ENCODE measurements around the gene SHANK1. TPM values are rescaled to one million over a fixed set of nuclear protein-coding genes. Genes with fewer than 3 reads are reported as not detected.
"Not testable (repeated sequence)": the region's sequence is repeated elsewhere in the genome, so short reads cannot be mapped to it uniquely, and the experiment has no call there.

Gene SHANK1
- total RNA-seq: 11.9 to 14.0 TPM (median 13.5 TPM) in 3 replicates

GRCh38 chr19:50719566-50719965 is at the start of gene SHANK1:
Gene SHANK1 (minus strand): TSS chr19:50719802. CDS start chr19:50716919, 2,883 bp downstream.
- H3K4me3 Mint-ChIP-seq: peak within 1 kb of the TSS; percentile 56
- peaks cover 81% of the 10 kb centered on the region for H3K27me3 Mint-ChIP-seq (ENCODE audit: low read depth)
- H3K36me3 Mint-ChIP-seq: no peaks in the 10 kb centered on the region
- TF ChIP-seq, protein P1, sequence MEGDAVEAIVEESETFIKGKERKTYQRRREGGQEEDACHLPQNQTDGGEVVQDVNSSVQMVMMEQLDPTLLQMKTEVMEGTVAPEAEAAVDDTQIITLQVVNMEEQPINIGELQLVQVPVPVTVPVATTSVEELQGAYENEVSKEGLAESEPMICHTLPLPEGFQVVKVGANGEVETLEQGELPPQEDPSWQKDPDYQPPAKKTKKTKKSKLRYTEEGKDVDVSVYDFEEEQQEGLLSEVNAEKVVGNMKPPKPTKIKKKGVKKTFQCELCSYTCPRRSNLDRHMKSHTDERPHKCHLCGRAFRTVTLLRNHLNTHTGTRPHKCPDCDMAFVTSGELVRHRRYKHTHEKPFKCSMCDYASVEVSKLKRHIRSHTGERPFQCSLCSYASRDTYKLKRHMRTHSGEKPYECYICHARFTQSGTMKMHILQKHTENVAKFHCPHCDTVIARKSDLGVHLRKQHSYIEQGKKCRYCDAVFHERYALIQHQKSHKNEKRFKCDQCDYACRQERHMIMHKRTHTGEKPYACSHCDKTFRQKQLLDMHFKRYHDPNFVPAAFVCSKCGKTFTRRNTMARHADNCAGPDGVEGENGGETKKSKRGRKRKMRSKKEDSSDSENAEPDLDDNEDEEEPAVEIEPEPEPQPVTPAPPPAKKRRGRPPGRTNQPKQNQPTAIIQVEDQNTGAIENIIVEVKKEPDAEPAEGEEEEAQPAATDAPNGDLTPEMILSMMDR (IDR thresholded peaks at IDR 0.05; ENCODE audit: unreplicated experiment): no peak
- no peaks in the 10 kb centered on the region for H3K9me3 Mint-ChIP-seq
- H3K27ac Mint-ChIP-seq: no peak within 1 kb of the TSS
- H3K4me1 Mint-ChIP-seq: peaks cover 33% of the 10 kb centered on the region
- DNase-seq (ENCODE audit: low spot score in 2 of 2, unreplicated experiment in 2 of 2): no peak

- Mint-ChIP-seq H3K9me3 (no peaks in the 10 kb centered on the region), H3K4me3 (no peak overlapping the region), H3K36me3 (no peaks in the 10 kb centered on the region), H3K27ac (no peak overlapping the region), H3K27me3 (ENCODE audit: low read depth) (peaks cover 28% of the 10 kb centered on the region), H3K4me1 (no peaks in the 10 kb centered on the region)
- DNase-seq (ENCODE audit: low spot score in 2 of 2, unreplicated experiment in 2 of 2): no peak
- TF ChIP-seq, protein P1 (IDR thresholded peaks at IDR 0.05; ENCODE audit: unreplicated experiment): no peak
Measured at GRCh38 chr19:50768277-50768676, 48.7 kb upstream of the SHANK1 start.

DNA sequence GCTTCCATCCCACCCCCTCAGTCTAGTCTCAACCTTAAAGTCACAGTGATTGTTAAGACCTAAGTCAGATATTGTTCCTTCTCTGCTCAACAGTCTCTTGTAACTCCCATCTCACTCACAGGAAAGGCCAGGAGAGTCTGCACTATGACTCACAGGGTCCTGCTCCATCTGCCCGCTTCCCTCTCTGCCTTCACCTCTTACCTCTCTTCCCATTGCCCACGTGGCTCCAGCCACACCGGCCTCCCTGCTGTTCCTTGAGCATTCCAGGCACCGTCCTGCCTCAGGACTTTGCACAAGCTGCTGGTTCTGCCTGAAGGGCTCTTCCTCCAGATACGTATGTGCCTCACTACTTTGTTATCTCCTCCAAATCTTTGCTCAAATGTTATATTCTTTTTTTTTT is 47.7 kb upstream of the SHANK1 start:
- not testable (repeated sequence) for DNase-seq (ENCODE audit: low spot score in 2 of 2, unreplicated experiment in 2 of 2); H3K9me3 Mint-ChIP-seq; H3K4me1 Mint-ChIP-seq; H3K27ac Mint-ChIP-seq; H3K36me3 Mint-ChIP-seq; H3K4me3 Mint-ChIP-seq
- H3K27me3 Mint-ChIP-seq (ENCODE audit: low read depth): peaks cover 28% of the 10 kb centered on the region

DNA sequence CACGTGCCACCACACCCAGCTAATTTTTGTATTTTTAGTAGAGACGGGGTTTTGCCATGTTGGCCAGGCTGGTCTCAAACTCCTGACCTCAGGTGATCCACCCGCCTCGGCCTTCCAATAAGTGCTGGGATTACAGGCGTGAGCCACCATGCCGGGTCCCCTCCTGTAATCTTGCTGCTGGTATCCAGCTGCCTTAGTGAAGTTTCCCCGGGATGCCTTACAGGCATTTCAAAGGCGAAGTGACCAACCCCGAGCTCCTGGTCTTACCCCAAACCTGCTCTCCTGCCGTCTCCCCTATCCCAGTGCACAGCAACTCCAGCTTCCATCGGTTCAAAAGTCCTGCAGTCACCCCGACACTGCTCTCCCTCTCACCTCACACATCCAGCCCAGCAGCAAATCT is 47.1 kb upstream of the SHANK1 start:
- H3K4me1 Mint-ChIP-seq; DNase-seq (ENCODE audit: low spot score in 2 of 2, unreplicated experiment in 2 of 2); H3K9me3 Mint-ChIP-seq; H3K36me3 Mint-ChIP-seq; H3K4me3 Mint-ChIP-seq; H3K27ac Mint-ChIP-seq: not testable (repeated sequence)
- peaks cover 28% of the 10 kb centered on the region for H3K27me3 Mint-ChIP-seq (ENCODE audit: low read depth)

- no peak overlapping the region for H3K4me3 Mint-ChIP-seq
- no peak overlapping the region for H3K27ac Mint-ChIP-seq
- H3K9me3 Mint-ChIP-seq: peaks cover 3% of the 10 kb centered on the region
- no peak for DNase-seq (ENCODE audit: low spot score in 2 of 2, unreplicated experiment in 2 of 2)
- no peaks in the 10 kb centered on the region for H3K36me3 Mint-ChIP-seq
- no peaks in the 10 kb centered on the region for H3K4me1 Mint-ChIP-seq
- TF ChIP-seq, protein P1 (IDR thresholded peaks at IDR 0.05; ENCODE audit: unreplicated experiment): no peak
- H3K27me3 Mint-ChIP-seq (ENCODE audit: low read depth): peaks cover 28% of the 10 kb centered on the region
Measured at GRCh38 chr19:50764409-50764808, 44.8 kb upstream of the SHANK1 start.

GRCh38 chr19:50763521-50763920 is 43.9 kb upstream of the SHANK1 start:
- not testable (repeated sequence) for H3K36me3 Mint-ChIP-seq; H3K27ac Mint-ChIP-seq; H3K4me3 Mint-ChIP-seq; DNase-seq (ENCODE audit: low spot score in 2 of 2, unreplicated experiment in 2 of 2); H3K9me3 Mint-ChIP-seq; H3K4me1 Mint-ChIP-seq
- H3K27me3 Mint-ChIP-seq (ENCODE audit: low read depth): peaks cover 28% of the 10 kb centered on the region

DNA sequence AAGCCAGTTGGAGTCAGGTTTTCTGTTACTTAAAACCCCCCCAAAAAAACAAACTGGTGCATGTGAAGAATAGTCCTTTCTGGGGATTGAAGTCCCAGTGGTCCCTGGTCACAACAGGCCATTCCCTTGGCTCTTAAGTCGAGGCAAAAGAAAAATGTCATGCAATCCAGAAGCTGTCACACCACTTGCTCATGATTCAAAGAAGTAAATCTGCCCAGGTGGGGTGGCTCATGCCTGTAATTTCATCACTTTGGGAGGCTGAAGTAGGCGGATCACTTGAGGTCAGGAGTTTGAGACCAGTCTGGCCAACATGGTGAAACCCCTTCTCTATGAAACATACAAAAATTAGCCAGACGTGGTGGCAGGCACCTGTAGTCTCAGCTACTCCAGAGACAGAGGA is 41.9 kb upstream of the SHANK1 start:
- H3K27me3 Mint-ChIP-seq (ENCODE audit: low read depth): peaks cover 20% of the 10 kb centered on the region
- not testable (repeated sequence) for H3K9me3 Mint-ChIP-seq; H3K36me3 Mint-ChIP-seq; H3K4me1 Mint-ChIP-seq; DNase-seq (ENCODE audit: low spot score in 2 of 2, unreplicated experiment in 2 of 2); H3K4me3 Mint-ChIP-seq; H3K27ac Mint-ChIP-seq

DNA sequence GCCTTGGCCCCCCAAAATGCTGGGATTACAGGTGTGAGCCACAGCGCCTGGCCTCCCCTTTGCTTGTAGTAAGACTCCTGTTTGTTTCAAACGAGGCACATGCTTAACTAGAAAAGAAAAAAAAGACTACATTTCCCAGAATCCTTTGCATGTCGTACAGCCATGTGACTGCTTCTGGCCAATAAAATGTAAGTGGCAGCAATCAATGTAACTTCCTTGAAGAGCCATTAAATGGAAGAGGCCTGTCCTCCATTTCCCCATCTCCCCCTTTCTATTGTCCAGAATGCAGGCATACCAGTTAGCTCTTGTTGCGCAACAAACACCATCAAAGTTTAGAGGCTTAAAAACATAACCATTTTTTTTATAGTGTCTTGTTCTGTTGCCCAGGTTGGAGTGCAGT is 40.3 kb upstream of the SHANK1 start:
- Mint-ChIP-seq H3K27me3 (ENCODE audit: low read depth) (peaks cover 25% of the 10 kb centered on the region), H3K36me3 (no peaks in the 10 kb centered on the region)

GRCh38 chr19:50759076-50759475 is 39.5 kb upstream of the SHANK1 start:
- peaks cover 28% of the 10 kb centered on the region for H3K27me3 Mint-ChIP-seq (ENCODE audit: low read depth)
- not testable (repeated sequence) for H3K4me1 Mint-ChIP-seq; H3K4me3 Mint-ChIP-seq; DNase-seq (ENCODE audit: low spot score in 2 of 2, unreplicated experiment in 2 of 2); H3K36me3 Mint-ChIP-seq; H3K27ac Mint-ChIP-seq; H3K9me3 Mint-ChIP-seq

More for the DNA sequence above, 40.3 kb upstream of the SHANK1 start:
- DNase-seq (ENCODE audit: low spot score in 2 of 2, unreplicated experiment in 2 of 2): no peak
- no peak overlapping the region for H3K27ac Mint-ChIP-seq
- TF ChIP-seq, protein P1 (IDR thresholded peaks at IDR 0.05; ENCODE audit: unreplicated experiment): no peak
- no peaks in the 10 kb centered on the region for H3K4me1 Mint-ChIP-seq
- no peak overlapping the region for H3K4me3 Mint-ChIP-seq
- peaks cover 3% of the 10 kb centered on the region for H3K9me3 Mint-ChIP-seq

GRCh38 chr19:50757624-50758023 is 38.0 kb upstream of the SHANK1 start:
- H3K4me3 Mint-ChIP-seq; H3K4me1 Mint-ChIP-seq; H3K9me3 Mint-ChIP-seq; H3K27ac Mint-ChIP-seq; H3K36me3 Mint-ChIP-seq; DNase-seq (ENCODE audit: low spot score in 2 of 2, unreplicated experiment in 2 of 2): not testable (repeated sequence)
- peaks cover 38% of the 10 kb centered on the region for H3K27me3 Mint-ChIP-seq (ENCODE audit: low read depth)

DNA sequence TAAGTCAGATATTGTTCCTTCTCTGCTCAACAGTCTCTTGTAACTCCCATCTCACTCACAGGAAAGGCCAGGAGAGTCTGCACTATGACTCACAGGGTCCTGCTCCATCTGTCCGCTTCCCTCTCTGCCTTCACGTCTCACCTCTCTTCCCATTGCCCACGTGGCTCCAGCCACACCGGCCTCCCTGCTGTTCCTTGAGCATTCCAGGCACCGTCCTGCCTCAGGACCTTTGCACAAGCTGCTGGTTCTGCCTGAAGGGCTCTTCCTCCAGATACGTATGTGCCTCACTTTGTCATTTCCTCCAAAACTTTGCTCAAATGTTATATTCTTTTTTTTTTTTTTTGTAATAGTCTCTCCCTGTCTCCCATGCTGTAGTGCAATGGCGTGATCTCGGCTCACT is 36.6 kb upstream of the SHANK1 start:
- not testable (repeated sequence) for H3K4me3 Mint-ChIP-seq; DNase-seq (ENCODE audit: low spot score in 2 of 2, unreplicated experiment in 2 of 2); H3K4me1 Mint-ChIP-seq; H3K27ac Mint-ChIP-seq; H3K9me3 Mint-ChIP-seq; H3K36me3 Mint-ChIP-seq
- peaks cover 44% of the 10 kb centered on the region for H3K27me3 Mint-ChIP-seq (ENCODE audit: low read depth)
